NT2/D1 (cell line): ENCODE measurements around the gene INSIG1.

Source experiments
- SUZ12 ChIP-seq: IDR thresholded peaks from 2 replicates; pipeline ENCODE4 v1.6.1; 2011; ENCODE audit not compliant: insufficient read length, insufficient read depth; ENCODE audit errors: extremely low read depth
- YY1 ChIP-seq: IDR thresholded peaks from 2 replicates; pipeline ENCODE4 v1.6.1; 2011; ENCODE audit not compliant: insufficient read length, insufficient read depth
- ZNF274 ChIP-seq: IDR thresholded peaks from 2 replicates; pipeline ENCODE4 v1.6.1; 2011; ENCODE audit warnings: mild to moderate bottlenecking, low read depth, low read length

- TF ChIP-seq ZNF274 (no peak), YY1 (no peak), SUZ12 (no peak)
Measured at GRCh38 chr7:155306673-155307470, 9.2 kb downstream of the INSIG1 start.
